ENCODE measurements around the gene SARDH. TPM values are rescaled to one million over a fixed set of nuclear protein-coding genes. Genes with fewer than 3 reads are reported as not detected.

The SARDH gene
- total RNA-seq, 1 experiment from 2014 or later: 5.3 TPM

- H3K23me2 ChIP-seq (ENCODE audit: insufficient read length, low read depth, low read length, poor library complexity, severe bottlenecking): no peaks in the 10 kb centered on the region
- no peak overlapping the region for H2BK15ac ChIP-seq (ENCODE audit: low read depth, low read length)
- no peak overlapping the region for H4K91ac ChIP-seq (ENCODE audit: insufficient read length, low read depth, low read length)
- no peaks in the 10 kb centered on the region for H3K79me1 ChIP-seq (ENCODE audit: insufficient read depth, low read depth, low read length, poor library complexity, severe bottlenecking)
- H3K27ac ChIP-seq (ENCODE audit: insufficient read length, low read depth, low read length): no peak overlapping the region
- TF ChIP-seq, protein P1, sequence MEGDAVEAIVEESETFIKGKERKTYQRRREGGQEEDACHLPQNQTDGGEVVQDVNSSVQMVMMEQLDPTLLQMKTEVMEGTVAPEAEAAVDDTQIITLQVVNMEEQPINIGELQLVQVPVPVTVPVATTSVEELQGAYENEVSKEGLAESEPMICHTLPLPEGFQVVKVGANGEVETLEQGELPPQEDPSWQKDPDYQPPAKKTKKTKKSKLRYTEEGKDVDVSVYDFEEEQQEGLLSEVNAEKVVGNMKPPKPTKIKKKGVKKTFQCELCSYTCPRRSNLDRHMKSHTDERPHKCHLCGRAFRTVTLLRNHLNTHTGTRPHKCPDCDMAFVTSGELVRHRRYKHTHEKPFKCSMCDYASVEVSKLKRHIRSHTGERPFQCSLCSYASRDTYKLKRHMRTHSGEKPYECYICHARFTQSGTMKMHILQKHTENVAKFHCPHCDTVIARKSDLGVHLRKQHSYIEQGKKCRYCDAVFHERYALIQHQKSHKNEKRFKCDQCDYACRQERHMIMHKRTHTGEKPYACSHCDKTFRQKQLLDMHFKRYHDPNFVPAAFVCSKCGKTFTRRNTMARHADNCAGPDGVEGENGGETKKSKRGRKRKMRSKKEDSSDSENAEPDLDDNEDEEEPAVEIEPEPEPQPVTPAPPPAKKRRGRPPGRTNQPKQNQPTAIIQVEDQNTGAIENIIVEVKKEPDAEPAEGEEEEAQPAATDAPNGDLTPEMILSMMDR (conservative IDR thresholded peaks at IDR 0.05): no peak
- H3K4ac ChIP-seq (ENCODE audit: low read depth, low read length): no peak overlapping the region
- no peak overlapping the region for H2BK120ac ChIP-seq (ENCODE audit: low read depth, low read length, poor library complexity, severe bottlenecking)
- H3K4me1 ChIP-seq (ENCODE audit: insufficient read depth, low read length): no peaks in the 10 kb centered on the region
- H4K8ac ChIP-seq (replicated peaks; ENCODE audit: insufficient read length, low read depth, low read length): no peak overlapping the region
- no peak overlapping the region for H3T11ph ChIP-seq (ENCODE audit: low read length)
- no peaks in the 10 kb centered on the region for H3K27me3 ChIP-seq (ENCODE audit: insufficient read depth, low read length)
- no peak overlapping the region for H2BK5ac ChIP-seq (ENCODE audit: insufficient read length, low read length)
- H4K5ac ChIP-seq (ENCODE audit: insufficient read length, low read depth, low read length): no peak overlapping the region
- H2AFZ ChIP-seq (ENCODE audit: low read length): no peak overlapping the region
- no CpG with 5 or more reads among the region's 7 CpGs for WGBS (ENCODE audit: extremely low coverage, insufficient read length, low lambda C conversion rate)
- H3K4me2 ChIP-seq (ENCODE audit: insufficient read depth, insufficient read length, low read length): no peak overlapping the region
- no peak overlapping the region for H3K4me3 Mint-ChIP-seq
- DNase-seq: no peak
- H3K9me3 ChIP-seq (ENCODE audit: control insufficient read depth, low read depth, low read length): no peaks in the 10 kb centered on the region
- H2AK5ac ChIP-seq (ENCODE audit: insufficient read length, low read length): no peak overlapping the region
- H4K20me1 ChIP-seq (ENCODE audit: control insufficient read depth, insufficient read depth, insufficient read length): no peaks in the 10 kb centered on the region
- no peak overlapping the region for H3K56ac ChIP-seq (ENCODE audit: insufficient read length, low read depth, low read length)
- peaks cover 20 to 61% (median 31%) of the 10 kb centered on the region in 3 experiments for H3K36me3 Mint-ChIP-seq (ENCODE audit: insufficient read depth in 1 of 3, low read depth in 3 of 3)
- H3K18ac ChIP-seq (ENCODE audit: insufficient read length, low read depth, low read length): no peak overlapping the region
- H2BK20ac ChIP-seq (ENCODE audit: low read depth, low read length, poor library complexity, severe bottlenecking): no peak overlapping the region
- no peak overlapping the region for H3K23ac ChIP-seq (ENCODE audit: insufficient read length, low read depth, low read length)
- peaks cover 0 to 5% of the 10 kb centered on the region in 2 experiments; a peak in 1 of 5 replicates for H3K9me3 Mint-ChIP-seq
- H3K27ac Mint-ChIP-seq: peak overlapping the region; percentile 53 to 74 (median 67); a peak in 3 of 7 replicates
- H3K4me1 Mint-ChIP-seq: no peaks in the 10 kb centered on the region
- no peaks in the 10 kb centered on the region for H3K27me3 Mint-ChIP-seq (ENCODE audit: low read depth)
- H3K79me2 ChIP-seq (ENCODE audit: insufficient read depth, low read length): no peaks in the 10 kb centered on the region
- no peak overlapping the region for H3K9ac ChIP-seq (ENCODE audit: extremely low read depth, insufficient read length, low read length)
- H2BK12ac ChIP-seq (ENCODE audit: insufficient read length, low read depth, low read length): no peak overlapping the region
- H3K14ac ChIP-seq (ENCODE audit: insufficient read depth, low read length): no peak overlapping the region
These were observed 34.4 kb upstream of the SARDH start for GRCh38 chr9:133772581-133772980.

Measured in H9 (cell line).